ENCODE data around the gene LAMA3. TPM values are rescaled to one million over a fixed set of nuclear protein-coding genes. Genes with fewer than 3 reads are reported as not detected.

The LAMA3 gene
- total and polyA plus RNA-seq, 12 donors, result 0.89 to 5.3 (median 3.3) TPM

- no peak overlapping the region for H3K4me3 ChIP-seq
- no peak for TF ChIP-seq CTCF (IDR thresholded peaks at IDR 0.05)
- intact Hi-C loops (cut with DNase I), result no loop called here
- no peaks in the 10 kb centered on the region for H3K9me3 ChIP-seq
- H3K36me3 ChIP-seq, result no peaks in the 10 kb centered on the region
- DNase-seq, result no peak
- H3K27me3 ChIP-seq, result peaks cover 0 to 13% (median 0%) of the 10 kb centered on the region in 7 donors
- no peak overlapping the region for H3K27ac ChIP-seq
- 45 to 63% methylated on average over 4 of the region's 4 CpGs for WGBS, 2 donors
- peaks cover 0 to 10% (median 6%) of the 10 kb centered on the region in 9 donors for H3K4me1 ChIP-seq
- no peak for ATAC-seq
These were observed 309.6 kb downstream of the LAMA3 start for GRCh38 chr18:23998820-23999219.

- 89 to 92% methylated on average over 8 of the region's 8 CpGs for WGBS, 2 donors
- no peak for ATAC-seq
These were observed 311.6 kb downstream of the LAMA3 start for GRCh38 chr18:24000613-24001490.

GRCh38 chr18:24002479-24002878, 313.2 kb downstream of the LAMA3 start:
- intact Hi-C loops (cut with DNase I), result no loop called here
- DNase-seq (no peak), ATAC-seq (no peak)
- no peak for TF ChIP-seq CTCF (IDR thresholded peaks at IDR 0.05)
- Histone ChIP-seq H3K9me3 (no peaks in the 10 kb centered on the region), H3K27me3 (peaks cover 0 to 13% (median 0%) of the 10 kb centered on the region in 7 donors), H3K36me3 (no peaks in the 10 kb centered on the region), H3K4me3 (no peak overlapping the region), H3K4me1 (peaks cover 0 to 8% (median 0%) of the 10 kb centered on the region in 9 donors), H3K27ac (peak overlapping the region in 1 of 10 donors; percentile 49)
- WGBS, 2 donors, result 68 to 82% methylated on average over 3 of the region's 3 CpGs

More at GRCh38 chr18:24000613-24001490, 311.6 kb downstream of the LAMA3 start:
- no peaks in the 10 kb centered on the region for H3K36me3 ChIP-seq
- peaks cover 0 to 8% (median 0%) of the 10 kb centered on the region in 9 donors for H3K4me1 ChIP-seq
- peak overlapping the region in 1 of 10 donors; percentile 71 for H3K27ac ChIP-seq
- H3K9me3 ChIP-seq, result no peaks in the 10 kb centered on the region
- intact Hi-C loops (cut with DNase I), result no loop called here
- H3K27me3 ChIP-seq, result peaks cover 0 to 13% (median 0%) of the 10 kb centered on the region in 7 donors
- TF ChIP-seq CTCF (IDR thresholded peaks at IDR 0.05), result no peak
- H3K4me3 ChIP-seq, result no peak overlapping the region
- no peak for DNase-seq

- no peak for DNase-seq
- intact Hi-C loops (cut with DNase I), result loop anchor here in 1 of 10 donors (1.0 kb wide), 1 partner anchor 166 kb away; no protein-coding TSS in a partner anchor
These were observed 314.0 kb downstream of the LAMA3 start for GRCh38 chr18:24003288-24003687.

More at GRCh38 chr18:24003288-24003687, 314.0 kb downstream of the LAMA3 start:
- Histone ChIP-seq H3K27ac (no peak overlapping the region), H3K27me3 (peaks cover 0 to 13% (median 0%) of the 10 kb centered on the region in 7 donors), H3K4me3 (no peak overlapping the region), H3K36me3 (no peaks in the 10 kb centered on the region), H3K4me1 (peaks cover 0 to 8% (median 0%) of the 10 kb centered on the region in 9 donors), H3K9me3 (no peaks in the 10 kb centered on the region)
- WGBS, 2 donors, result 89 to 94% methylated on average over 3 of the region's 3 CpGs
- ATAC-seq, result no peak
- no peak for TF ChIP-seq CTCF (IDR thresholded peaks at IDR 0.05)

Data from heart right ventricle (tissue), 16 donors.